ENCODE data around the gene IGFBP7.

IGFBP7 gene

DNA sequence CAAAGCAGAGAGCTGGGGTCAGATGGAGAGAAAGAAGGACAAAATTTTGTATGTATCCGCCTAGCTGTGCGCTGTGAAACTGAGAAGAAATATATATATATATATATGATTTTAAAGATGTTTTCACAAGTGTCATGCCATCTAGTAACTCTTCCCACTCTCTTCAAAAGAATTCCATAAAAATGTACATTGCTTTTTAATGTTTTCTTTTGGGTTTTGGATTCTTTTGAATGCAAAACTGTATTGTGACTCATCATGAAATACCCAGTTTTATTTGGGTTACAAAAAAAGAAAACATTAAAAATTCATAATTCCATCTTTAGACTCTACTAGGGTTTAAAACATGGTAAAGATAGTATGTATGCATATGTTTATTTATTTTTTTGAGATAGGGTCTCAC lies 34.3 kb upstream of the IGFBP7 start:
- Histone ChIP-seq H3K79me2 (ENCODE audit: control insufficient read depth, low read length) (no peaks in the 10 kb centered on the region), H3K27ac (ENCODE audit: low read depth, low read length) (no peak overlapping the region), H3K4me3 (ENCODE audit: low read length) (no peak overlapping the region), H3K9me2 (replicated peaks; ENCODE audit: control insufficient read depth, low read length) (no peaks in the 10 kb centered on the region), H4K20me1 (ENCODE audit: control insufficient read depth, insufficient read depth, low read depth, low read length) (no peaks in the 10 kb centered on the region), H3K9me3 (ENCODE audit: control insufficient read depth, insufficient read depth, low read length) (no peaks in the 10 kb centered on the region), H3K27me3 (ENCODE audit: control insufficient read depth, low read length) (no peaks in the 10 kb centered on the region), H3K4me1 (ENCODE audit: control insufficient read depth, low read length) (no peaks in the 10 kb centered on the region), H3K4me2 (ENCODE audit: low read length) (no peak overlapping the region), H3K36me3 (ENCODE audit: control insufficient read depth, low read length) (no peaks in the 10 kb centered on the region), H3F3A (ENCODE audit: control insufficient read depth, insufficient read depth) (no peaks in the 10 kb centered on the region)
- TF ChIP-seq EZH2phosphoT487 (IDR thresholded peaks at IDR 0.05; ENCODE audit: borderline replicate concordance, low read length) = no peak
- TF ChIP-seq, protein P1, sequence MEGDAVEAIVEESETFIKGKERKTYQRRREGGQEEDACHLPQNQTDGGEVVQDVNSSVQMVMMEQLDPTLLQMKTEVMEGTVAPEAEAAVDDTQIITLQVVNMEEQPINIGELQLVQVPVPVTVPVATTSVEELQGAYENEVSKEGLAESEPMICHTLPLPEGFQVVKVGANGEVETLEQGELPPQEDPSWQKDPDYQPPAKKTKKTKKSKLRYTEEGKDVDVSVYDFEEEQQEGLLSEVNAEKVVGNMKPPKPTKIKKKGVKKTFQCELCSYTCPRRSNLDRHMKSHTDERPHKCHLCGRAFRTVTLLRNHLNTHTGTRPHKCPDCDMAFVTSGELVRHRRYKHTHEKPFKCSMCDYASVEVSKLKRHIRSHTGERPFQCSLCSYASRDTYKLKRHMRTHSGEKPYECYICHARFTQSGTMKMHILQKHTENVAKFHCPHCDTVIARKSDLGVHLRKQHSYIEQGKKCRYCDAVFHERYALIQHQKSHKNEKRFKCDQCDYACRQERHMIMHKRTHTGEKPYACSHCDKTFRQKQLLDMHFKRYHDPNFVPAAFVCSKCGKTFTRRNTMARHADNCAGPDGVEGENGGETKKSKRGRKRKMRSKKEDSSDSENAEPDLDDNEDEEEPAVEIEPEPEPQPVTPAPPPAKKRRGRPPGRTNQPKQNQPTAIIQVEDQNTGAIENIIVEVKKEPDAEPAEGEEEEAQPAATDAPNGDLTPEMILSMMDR (IDR thresholded peaks at IDR 0.05; ENCODE audit: low read depth, low read length, poor library complexity, severe bottlenecking) = no peak

DNA sequence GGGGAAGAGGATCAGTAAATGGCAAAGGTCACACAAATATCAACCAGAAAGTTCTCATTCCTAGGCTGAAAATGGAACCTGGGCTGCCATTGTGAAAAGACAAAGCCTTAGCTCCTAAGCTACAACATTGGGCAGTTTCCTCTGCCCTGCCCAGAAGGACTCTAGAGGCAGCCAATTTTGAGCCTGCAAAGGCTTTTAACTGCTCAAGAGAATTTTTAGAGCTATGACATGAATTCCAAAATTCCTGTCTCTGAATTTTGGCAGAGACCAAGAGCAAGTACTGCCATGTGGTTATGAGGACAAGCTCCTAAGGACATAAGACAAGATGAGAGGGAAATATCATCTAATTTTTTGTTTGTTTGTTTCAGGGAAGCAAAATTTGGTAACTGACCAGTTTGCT lies 29.6 kb upstream of the IGFBP7 start:
- Histone ChIP-seq H4K20me1 (ENCODE audit: control insufficient read depth, insufficient read depth, low read depth, low read length) (no peaks in the 10 kb centered on the region), H3K27me3 (ENCODE audit: control insufficient read depth, low read length) (no peaks in the 10 kb centered on the region), H3K4me3 (ENCODE audit: low read length) (no peak overlapping the region), H3F3A (ENCODE audit: control insufficient read depth, insufficient read depth) (no peaks in the 10 kb centered on the region), H3K4me1 (ENCODE audit: control insufficient read depth, low read length) (no peaks in the 10 kb centered on the region), H3K27ac (ENCODE audit: low read depth, low read length) (no peak overlapping the region), H3K79me2 (ENCODE audit: control insufficient read depth, low read length) (no peaks in the 10 kb centered on the region), H3K9me2 (replicated peaks; ENCODE audit: control insufficient read depth, low read length) (no peaks in the 10 kb centered on the region), H3K4me2 (ENCODE audit: low read length) (no peak overlapping the region), H3K36me3 (ENCODE audit: control insufficient read depth, low read length) (no peaks in the 10 kb centered on the region), H3K9me3 (ENCODE audit: control insufficient read depth, insufficient read depth, low read length) (no peaks in the 10 kb centered on the region)
- no peak for TF ChIP-seq EZH2phosphoT487 (IDR thresholded peaks at IDR 0.05; ENCODE audit: borderline replicate concordance, low read length)
- TF ChIP-seq, protein P1 (IDR thresholded peaks at IDR 0.05; ENCODE audit: low read depth, low read length, poor library complexity, severe bottlenecking) = no peak

DNA sequence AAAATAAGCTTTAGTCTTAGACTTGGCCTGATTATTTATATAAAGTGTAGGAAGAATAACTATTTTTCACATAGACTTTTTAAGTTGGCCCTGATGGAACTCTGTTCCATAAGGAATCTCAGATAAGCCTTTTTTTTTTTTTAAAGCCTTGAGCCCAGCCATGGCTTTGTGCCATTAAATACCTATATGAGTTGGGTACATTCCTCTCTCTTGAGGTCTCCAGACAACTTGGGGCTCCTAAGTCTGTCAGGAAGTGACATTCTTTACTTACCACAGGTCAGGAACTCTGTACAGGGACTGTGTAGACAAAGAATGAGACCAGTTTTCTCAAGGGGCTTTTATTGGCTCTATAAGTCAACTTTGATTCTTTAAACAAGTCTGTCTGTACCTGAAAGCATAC lies 27.1 kb upstream of the IGFBP7 start:
- no peaks in the 10 kb centered on the region for H3K9me3 ChIP-seq (ENCODE audit: control insufficient read depth, insufficient read depth, low read length)

More for the DNA sequence above, 27.1 kb upstream of the IGFBP7 start:
- Histone ChIP-seq H4K20me1 (ENCODE audit: control insufficient read depth, insufficient read depth, low read depth, low read length) (no peaks in the 10 kb centered on the region), H3K27ac (ENCODE audit: low read depth, low read length) (no peak overlapping the region), H3K27me3 (ENCODE audit: control insufficient read depth, low read length) (no peaks in the 10 kb centered on the region), H3K9me2 (replicated peaks; ENCODE audit: control insufficient read depth, low read length) (no peaks in the 10 kb centered on the region), H3K4me3 (ENCODE audit: low read length) (no peak overlapping the region), H3K79me2 (ENCODE audit: control insufficient read depth, low read length) (no peaks in the 10 kb centered on the region), H3F3A (ENCODE audit: control insufficient read depth, insufficient read depth) (no peaks in the 10 kb centered on the region), H3K4me2 (ENCODE audit: low read length) (no peak overlapping the region), H3K36me3 (ENCODE audit: control insufficient read depth, low read length) (no peaks in the 10 kb centered on the region), H3K4me1 (ENCODE audit: control insufficient read depth, low read length) (no peaks in the 10 kb centered on the region)
- TF ChIP-seq, protein P1 (IDR thresholded peaks at IDR 0.05; ENCODE audit: low read depth, low read length, poor library complexity, severe bottlenecking) = no peak
- TF ChIP-seq EZH2phosphoT487 (IDR thresholded peaks at IDR 0.05; ENCODE audit: borderline replicate concordance, low read length) = no peak

Measured in DOHH2 (cell line).